DND-41 (cell line): ENCODE measurements around the gene PI4KA.

Experiments used
- EZH2 ChIP-seq: IDR thresholded peaks from 3 replicates; pipeline ENCODE4 v1.6.1; 2012; ENCODE audit warnings: borderline replicate concordance, low read depth, mild to moderate bottlenecking, moderate library complexity, low read length, inconsistent platforms; ENCODE audit not compliant: severe bottlenecking
- TF ChIP-seq, protein P1 (sequence below): IDR thresholded peaks from 2 replicates; pipeline ENCODE4 v1.5.1; 2012; ENCODE audit warnings: borderline replicate concordance, low read length, moderate library complexity, mild to moderate bottlenecking; ENCODE audit not compliant: poor library complexity, severe bottlenecking; ENCODE audit errors: extremely low read depth

DNA sequence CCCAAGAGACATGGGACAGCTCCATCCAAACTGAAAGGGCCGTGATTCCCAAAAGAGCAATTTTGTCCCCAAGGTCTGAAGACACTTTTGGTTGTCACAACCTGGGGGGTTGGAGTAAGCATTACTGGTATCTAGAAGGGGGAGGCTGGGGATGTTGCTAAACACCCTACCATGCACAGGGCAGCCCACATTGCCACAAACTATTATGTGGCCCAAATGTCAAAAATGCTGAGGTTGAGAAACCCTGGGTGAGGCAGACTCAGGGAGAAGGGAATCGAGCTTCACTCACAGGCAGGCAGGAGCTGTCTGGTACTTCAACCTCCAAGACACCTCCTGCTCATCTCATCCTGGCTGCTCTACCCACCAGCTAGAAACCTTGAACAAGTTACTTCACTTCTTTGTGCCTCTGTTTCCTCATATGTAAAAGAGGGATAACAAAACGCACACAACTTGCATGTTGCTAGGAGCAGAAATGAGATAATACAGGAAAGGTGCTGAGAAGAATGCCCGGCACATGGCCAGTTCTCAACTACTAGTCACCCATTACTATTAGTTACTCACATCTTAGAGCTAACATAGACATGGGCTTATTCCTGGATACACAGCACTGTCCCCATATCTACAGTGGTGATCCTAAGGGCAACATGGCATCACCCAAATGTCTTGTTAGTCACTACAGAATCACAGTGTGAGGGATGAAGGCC is 75.9 kb downstream of the PI4KA start:
- TF ChIP-seq, protein P1, sequence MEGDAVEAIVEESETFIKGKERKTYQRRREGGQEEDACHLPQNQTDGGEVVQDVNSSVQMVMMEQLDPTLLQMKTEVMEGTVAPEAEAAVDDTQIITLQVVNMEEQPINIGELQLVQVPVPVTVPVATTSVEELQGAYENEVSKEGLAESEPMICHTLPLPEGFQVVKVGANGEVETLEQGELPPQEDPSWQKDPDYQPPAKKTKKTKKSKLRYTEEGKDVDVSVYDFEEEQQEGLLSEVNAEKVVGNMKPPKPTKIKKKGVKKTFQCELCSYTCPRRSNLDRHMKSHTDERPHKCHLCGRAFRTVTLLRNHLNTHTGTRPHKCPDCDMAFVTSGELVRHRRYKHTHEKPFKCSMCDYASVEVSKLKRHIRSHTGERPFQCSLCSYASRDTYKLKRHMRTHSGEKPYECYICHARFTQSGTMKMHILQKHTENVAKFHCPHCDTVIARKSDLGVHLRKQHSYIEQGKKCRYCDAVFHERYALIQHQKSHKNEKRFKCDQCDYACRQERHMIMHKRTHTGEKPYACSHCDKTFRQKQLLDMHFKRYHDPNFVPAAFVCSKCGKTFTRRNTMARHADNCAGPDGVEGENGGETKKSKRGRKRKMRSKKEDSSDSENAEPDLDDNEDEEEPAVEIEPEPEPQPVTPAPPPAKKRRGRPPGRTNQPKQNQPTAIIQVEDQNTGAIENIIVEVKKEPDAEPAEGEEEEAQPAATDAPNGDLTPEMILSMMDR = no peak
- no peak for TF ChIP-seq EZH2
